BLaER1 treated with 17β-estradiol and CSF1 and Interleukin-3, amounts not matched to agents 10 nM and 100 nM (cell line): ENCODE data around the gene GNAT1.

ENCODE experiments used
- H3K27ac ChIP-seq, 11 experiments: shearing (Covaris generic); formaldehyde crosslinking; 2 replicates each; pipeline ENCODE4 v1.8.1; 2022
- H3K27me3 ChIP-seq, 11 experiments: shearing (Covaris generic); formaldehyde crosslinking; 2 replicates each; pipeline ENCODE4 v1.8.1; 2022
- H3K36me3 ChIP-seq, 11 experiments: shearing (Covaris generic); formaldehyde crosslinking; 2 replicates each; pipeline ENCODE4 v1.8.1; 2022
- H3K4me1 ChIP-seq, 10 experiments: shearing (Covaris generic); formaldehyde crosslinking; 2 replicates each; pipeline ENCODE4 v1.8.1; 2022
- H3K4me2 ChIP-seq, 11 experiments: shearing (Covaris generic); formaldehyde crosslinking; 2 replicates each; pipeline ENCODE4 v1.8.1; 2022
- H3K4me3 ChIP-seq, 10 experiments: shearing (Covaris generic); formaldehyde crosslinking; 2 replicates each; pipeline ENCODE4 v1.8.1; 2022
- H3K9ac ChIP-seq, 11 experiments: shearing (Covaris generic); formaldehyde crosslinking; 2 replicates each; pipeline ENCODE4 v1.8.1; 2022
- H3K9me3 ChIP-seq, 11 experiments: shearing (Covaris generic); formaldehyde crosslinking; replicated peaks in 1 of 11; 2 replicates each; pipeline ENCODE4 v1.8.1; 2022
- H4K20me1 ChIP-seq, 11 experiments: shearing (Covaris generic); formaldehyde crosslinking; 2 replicates each; pipeline ENCODE4 v1.8.1; 2022
- Cebpa-rat ChIP-seq, 11 experiments: shearing (Covaris generic); IDR thresholded peaks; 2 replicates each; pipeline ENCODE4 v1.8.1; 2022

Gene GNAT1

DNA sequence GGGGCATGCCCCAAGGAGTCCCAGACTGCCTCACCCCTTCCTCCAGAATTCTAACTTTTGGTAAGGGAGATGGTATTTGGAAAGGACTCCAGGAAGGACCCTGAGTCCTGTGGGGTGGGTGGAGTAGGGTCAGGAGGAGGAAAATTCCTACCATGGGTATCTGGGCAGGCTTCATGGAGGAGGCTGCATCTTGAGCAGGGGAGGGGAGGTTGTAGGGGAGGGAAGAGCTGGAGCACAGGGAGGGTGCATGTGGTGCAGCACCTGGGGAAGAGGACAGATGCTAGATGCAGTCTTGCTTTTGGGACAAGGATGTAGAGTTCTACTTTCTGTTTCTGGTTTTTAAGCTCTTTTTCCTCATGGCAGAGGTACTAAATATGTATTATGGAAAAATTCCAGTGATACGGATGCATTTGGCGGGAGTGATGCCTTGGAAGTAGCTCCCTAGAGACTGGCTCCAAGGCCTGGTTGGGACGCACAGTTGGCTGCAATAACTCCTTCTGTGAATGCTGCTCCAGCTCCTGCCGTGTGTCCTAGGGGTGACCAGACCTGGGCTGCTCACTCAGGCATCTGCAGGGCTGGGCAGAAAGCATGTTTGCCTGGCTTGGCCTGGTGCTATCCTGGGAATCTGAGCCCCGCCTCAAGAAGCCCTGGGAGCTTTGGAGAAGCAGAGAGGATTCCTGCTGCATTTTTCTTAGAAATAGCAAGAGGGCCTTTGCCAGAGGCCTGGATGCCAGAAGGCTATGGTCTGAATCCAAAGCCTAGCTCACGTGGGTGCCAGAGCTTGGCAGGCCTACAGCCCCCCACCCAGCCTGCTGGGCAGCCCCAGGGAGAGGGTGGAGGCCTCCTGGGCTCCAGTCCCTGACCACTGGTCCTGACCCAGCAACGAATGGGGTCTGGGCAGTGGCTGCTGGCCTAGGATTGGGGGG, 26.2 kb upstream of the GNAT1 start:
- no peaks in the 10 kb centered on the region for H3K27me3 ChIP-seq
- H3K9ac ChIP-seq = peak overlapping the region in 9 of 11 experiments; percentile 28 to 75 (median 67); a peak in 17 of 22 replicates
- peak overlapping the region in 6 of 10 experiments; percentile 21 to 49 (median 44); a peak in 6 of 20 replicates for H3K4me3 ChIP-seq
- peaks cover 37 to 100% (median 100%) of the 10 kb centered on the region in 10 experiments for H3K4me1 ChIP-seq
- no peaks in the 10 kb centered on the region for H3K9me3 ChIP-seq
- peaks cover 0 to 62% (median 0%) of the 10 kb centered on the region in 11 experiments; a peak in 4 of 22 replicates for H4K20me1 ChIP-seq
- peaks cover 0 to 29% (median 15%) of the 10 kb centered on the region in 11 experiments; a peak in 10 of 22 replicates for H3K36me3 ChIP-seq
- peak overlapping the region in 9 of 11 experiments; percentile 41 to 85 (median 70); a peak in 17 of 22 replicates for H3K27ac ChIP-seq
- TF ChIP-seq Cebpa-rat (IDR thresholded peaks at IDR 0.05) = no peak
- peak overlapping the region; percentile 71 to 100 (median 90); a peak in 21 of 22 replicates for H3K4me2 ChIP-seq

DNA sequence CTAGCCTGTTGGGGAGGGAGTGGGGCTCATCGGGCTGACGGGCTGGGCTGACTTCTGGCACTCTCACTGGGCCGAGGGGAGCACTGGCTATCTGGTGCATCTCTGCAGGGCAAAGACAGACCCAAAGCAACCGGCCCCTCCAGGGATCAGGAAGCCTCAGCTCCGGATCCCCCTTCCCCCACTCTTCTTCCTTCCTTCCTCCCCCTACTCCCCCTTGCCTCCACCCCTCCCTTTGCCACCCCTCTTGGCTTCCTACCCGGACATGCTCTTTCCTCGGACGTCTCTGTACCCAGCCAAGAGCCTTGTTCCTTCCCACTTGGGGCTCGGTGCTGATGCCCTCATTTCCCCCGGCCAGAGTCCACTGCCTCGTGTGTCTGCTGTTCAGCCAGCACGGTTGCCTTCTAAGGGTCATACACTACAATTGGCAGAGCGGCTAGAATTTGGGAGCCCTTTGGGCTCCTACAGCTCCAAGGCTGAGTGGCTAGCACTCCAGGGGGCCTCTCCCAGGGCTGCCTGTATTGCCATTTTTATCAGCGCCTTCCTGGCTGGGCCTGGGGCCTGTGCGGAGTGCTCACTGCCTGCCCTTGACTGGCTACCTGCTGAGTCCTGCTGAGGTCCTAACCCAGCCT, 25.4 kb upstream of the GNAT1 start:
- H3K36me3 ChIP-seq = peaks cover 0 to 23% (median 12%) of the 10 kb centered on the region in 11 experiments; a peak in 10 of 22 replicates
- peaks cover 0 to 66% (median 0%) of the 10 kb centered on the region in 11 experiments; a peak in 4 of 22 replicates for H4K20me1 ChIP-seq
- H3K4me2 ChIP-seq = peak overlapping the region; percentile 71 to 100 (median 90)
- H3K9me3 ChIP-seq = no peaks in the 10 kb centered on the region
- H3K27me3 ChIP-seq = no peaks in the 10 kb centered on the region
- H3K4me1 ChIP-seq = peaks cover 45 to 100% (median 100%) of the 10 kb centered on the region in 10 experiments
- peak overlapping the region in 9 of 11 experiments; percentile 28 to 75 (median 67); a peak in 17 of 22 replicates for H3K9ac ChIP-seq
- TF ChIP-seq Cebpa-rat (IDR thresholded peaks at IDR 0.05) = no peak
- H3K27ac ChIP-seq = peak overlapping the region in 9 of 11 experiments; percentile 41 to 85 (median 70); a peak in 18 of 22 replicates
- H3K4me3 ChIP-seq = peak overlapping the region in 7 of 10 experiments; percentile 16 to 49 (median 43); a peak in 11 of 20 replicates

DNA sequence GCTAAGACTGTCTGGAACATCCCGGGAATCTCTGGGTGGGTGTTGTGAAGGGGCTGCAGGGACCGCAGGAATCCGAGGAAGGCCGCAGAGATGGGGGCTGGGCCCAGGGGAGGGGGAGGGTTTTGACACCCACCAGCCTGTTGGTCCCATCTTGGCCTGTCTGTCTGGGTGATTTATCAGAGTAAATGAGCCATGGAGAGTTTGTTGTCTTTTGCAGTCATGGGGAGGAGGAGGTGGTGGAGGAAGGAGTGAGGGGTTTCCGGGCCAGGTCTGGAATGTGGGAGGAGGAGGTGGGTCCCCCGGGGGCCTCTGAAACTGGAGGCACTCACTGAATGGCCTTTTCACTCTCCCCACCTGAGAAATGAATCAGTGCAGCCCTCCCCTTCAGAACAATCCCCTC, 24.8 kb upstream of the GNAT1 start:
- Histone ChIP-seq H3K36me3 (peaks cover 0 to 17% (median 6%) of the 10 kb centered on the region in 11 experiments; a peak in 10 of 22 replicates), H3K27me3 (no peaks in the 10 kb centered on the region), H3K9ac (peak overlapping the region in 8 of 11 experiments; percentile 56 to 75 (median 68); a peak in 16 of 22 replicates), H3K9me3 (no peaks in the 10 kb centered on the region), H3K4me3 (peak overlapping the region in 7 of 10 experiments; percentile 16 to 49 (median 43); a peak in 12 of 20 replicates), H4K20me1 (peaks cover 0 to 67% (median 0%) of the 10 kb centered on the region in 11 experiments; a peak in 6 of 22 replicates), H3K4me2 (peak overlapping the region; percentile 71 to 100 (median 90)), H3K27ac (peak overlapping the region in 9 of 11 experiments; percentile 41 to 85 (median 70); a peak in 17 of 22 replicates), H3K4me1 (peaks cover 51 to 100% (median 100%) of the 10 kb centered on the region in 10 experiments)
- no peak for TF ChIP-seq Cebpa-rat (IDR thresholded peaks at IDR 0.05)

DNA sequence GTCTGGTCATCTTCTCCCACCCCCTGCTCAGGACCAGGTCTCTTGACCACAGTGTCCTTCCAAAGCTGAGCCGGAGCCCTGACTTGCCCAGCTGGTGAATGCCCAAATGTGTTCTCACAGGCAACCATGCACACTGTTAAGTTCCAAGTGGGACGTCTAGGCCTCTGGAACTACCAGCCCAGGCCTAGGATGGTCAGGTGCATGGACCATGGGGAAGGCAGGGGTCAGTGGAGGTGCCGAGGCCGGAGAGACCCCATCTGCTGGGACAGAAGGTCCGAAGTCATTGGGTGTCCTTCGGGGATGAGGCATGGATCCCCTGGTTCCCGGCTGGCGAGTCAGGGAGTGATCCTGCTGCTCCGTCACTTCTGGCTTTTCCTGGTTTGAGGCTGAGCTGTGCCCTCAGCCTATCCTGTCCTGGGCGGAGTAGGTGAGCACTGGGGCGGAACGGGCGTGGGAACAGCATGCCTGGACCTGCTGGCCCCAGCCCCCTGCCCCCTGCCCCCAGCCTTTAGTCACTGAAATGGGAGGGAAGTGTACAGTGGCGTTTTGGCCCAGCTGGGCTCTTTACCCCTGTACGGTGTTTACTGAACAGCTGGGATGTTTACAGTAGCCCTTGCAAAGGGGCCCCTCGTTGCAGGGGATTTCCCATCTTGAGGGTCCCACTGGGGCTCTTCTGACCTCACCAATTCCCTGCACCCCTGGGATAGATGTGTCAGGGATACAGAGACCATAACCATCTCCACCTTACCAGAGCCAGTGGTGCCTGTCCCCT, 24.2 kb upstream of the GNAT1 start:
- peak overlapping the region in 7 of 11 experiments; percentile 69 to 85 (median 75); a peak in 13 of 22 replicates for H3K27ac ChIP-seq
- H3K9me3 ChIP-seq = no peaks in the 10 kb centered on the region
- H3K4me1 ChIP-seq = peaks cover 57 to 100% (median 100%) of the 10 kb centered on the region in 10 experiments
- no peaks in the 10 kb centered on the region for H3K27me3 ChIP-seq
- peaks cover 0 to 73% (median 0%) of the 10 kb centered on the region in 11 experiments; a peak in 6 of 22 replicates for H4K20me1 ChIP-seq
- H3K36me3 ChIP-seq = peaks cover 0 to 12% (median under 1%) of the 10 kb centered on the region in 11 experiments; a peak in 6 of 22 replicates
- H3K4me2 ChIP-seq = peak overlapping the region; percentile 71 to 100 (median 90)
- no peak for TF ChIP-seq Cebpa-rat (IDR thresholded peaks at IDR 0.05)
- H3K4me3 ChIP-seq = peak overlapping the region in 4 of 10 experiments; percentile 16 to 45 (median 42); a peak in 6 of 20 replicates
- peak overlapping the region in 7 of 11 experiments; percentile 56 to 75 (median 68); a peak in 10 of 22 replicates for H3K9ac ChIP-seq

GRCh38 chr3:50167841-50168209, 23.6 kb upstream of the GNAT1 start:
- Histone ChIP-seq H3K27ac (peak overlapping the region in 2 of 11 experiments; percentile 38 to 50; a peak in 4 of 22 replicates), H4K20me1 (peaks cover 0 to 78% (median 0%) of the 10 kb centered on the region in 11 experiments; a peak in 6 of 22 replicates), H3K27me3 (no peaks in the 10 kb centered on the region), H3K9me3 (no peaks in the 10 kb centered on the region), H3K9ac (peak overlapping the region in 3 of 11 experiments; percentile 7 to 24 (median 22); a peak in 2 of 22 replicates), H3K4me3 (no peak overlapping the region), H3K4me1 (peaks cover 57 to 100% (median 99%) of the 10 kb centered on the region in 10 experiments), H3K4me2 (peak overlapping the region; percentile 28 to 99 (median 86); a peak in 21 of 22 replicates), H3K36me3 (peaks cover 0 to 12% (median 0%) of the 10 kb centered on the region in 11 experiments; a peak in 2 of 22 replicates)
- TF ChIP-seq Cebpa-rat (IDR thresholded peaks at IDR 0.05) = no peak

DNA sequence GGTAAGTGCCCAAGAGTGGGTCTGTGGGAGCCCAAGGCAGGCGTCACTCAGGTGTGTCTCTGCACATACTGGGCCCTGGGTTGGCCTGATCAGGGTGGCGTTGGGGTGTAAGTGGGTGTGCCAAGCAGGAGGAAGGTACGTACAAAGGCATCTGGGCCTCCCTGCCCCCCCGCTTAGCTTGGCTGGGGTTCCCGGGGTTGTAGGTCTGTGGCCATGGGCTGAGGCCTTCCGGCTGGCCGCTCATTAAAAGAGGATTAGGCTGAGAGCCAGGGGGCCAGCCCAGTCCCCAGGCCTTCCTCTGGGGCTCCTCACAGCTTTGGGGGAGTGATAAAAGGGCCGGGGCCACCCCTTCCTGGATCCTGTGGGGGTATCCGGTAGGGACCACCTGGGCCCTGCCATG, 23.0 kb upstream of the GNAT1 start:
- H3K9me3 ChIP-seq = no peaks in the 10 kb centered on the region
- H3K27ac ChIP-seq = peak overlapping the region in 6 of 11 experiments; percentile 12 to 50 (median 20); a peak in 5 of 22 replicates
- H3K4me1 ChIP-seq = peaks cover 57 to 100% (median 98%) of the 10 kb centered on the region in 10 experiments
- no peak for TF ChIP-seq Cebpa-rat (IDR thresholded peaks at IDR 0.05)
- 0 out of 22 replicates have a peak overlapping the region, but pooled peaks of 2 of the 11 experiments have one; percentile 7 to 24 for H3K9ac ChIP-seq
- no peaks in the 10 kb centered on the region for H3K27me3 ChIP-seq
- no peak overlapping the region for H3K4me3 ChIP-seq
- peaks cover 0 to 12% (median 0%) of the 10 kb centered on the region in 11 experiments; a peak in 4 of 22 replicates for H3K36me3 ChIP-seq
- H3K4me2 ChIP-seq = peak overlapping the region; percentile 28 to 99 (median 86); a peak in 21 of 22 replicates
- peaks cover 0 to 75% (median 0%) of the 10 kb centered on the region in 11 experiments; a peak in 6 of 22 replicates for H4K20me1 ChIP-seq

GRCh38 chr3:50168791-50169190, 22.6 kb upstream of the GNAT1 start:
- H3K36me3 ChIP-seq = peaks cover 0 to 17% (median 2%) of the 10 kb centered on the region in 11 experiments; a peak in 8 of 22 replicates
- peak overlapping the region; percentile 28 to 99 (median 86); a peak in 19 of 22 replicates for H3K4me2 ChIP-seq

More at GRCh38 chr3:50168791-50169190, 22.6 kb upstream of the GNAT1 start:
- no peak overlapping the region for H3K4me3 ChIP-seq
- H4K20me1 ChIP-seq = peaks cover 0 to 75% (median 0%) of the 10 kb centered on the region in 11 experiments; a peak in 6 of 22 replicates
- H3K27me3 ChIP-seq = no peaks in the 10 kb centered on the region
- TF ChIP-seq Cebpa-rat (IDR thresholded peaks at IDR 0.05) = no peak
- H3K27ac ChIP-seq = peak overlapping the region in 6 of 11 experiments; percentile 12 to 50 (median 20); a peak in 5 of 22 replicates
- no peaks in the 10 kb centered on the region for H3K9me3 ChIP-seq
- peaks cover 61 to 100% (median 98%) of the 10 kb centered on the region in 10 experiments for H3K4me1 ChIP-seq
- H3K9ac ChIP-seq = no peak overlapping the region
